ENCODE data around the gene S100A10. TPM values are rescaled to one million over a fixed set of nuclear protein-coding genes. Genes with fewer than 3 reads are reported as not detected.
A peak's percentile ranks its signal among the peaks of the same experiment; 100 is the strongest.

The S100A10 gene
- total RNA-seq, 1 experiment from 2014 or later, result 154 TPM

DNA sequence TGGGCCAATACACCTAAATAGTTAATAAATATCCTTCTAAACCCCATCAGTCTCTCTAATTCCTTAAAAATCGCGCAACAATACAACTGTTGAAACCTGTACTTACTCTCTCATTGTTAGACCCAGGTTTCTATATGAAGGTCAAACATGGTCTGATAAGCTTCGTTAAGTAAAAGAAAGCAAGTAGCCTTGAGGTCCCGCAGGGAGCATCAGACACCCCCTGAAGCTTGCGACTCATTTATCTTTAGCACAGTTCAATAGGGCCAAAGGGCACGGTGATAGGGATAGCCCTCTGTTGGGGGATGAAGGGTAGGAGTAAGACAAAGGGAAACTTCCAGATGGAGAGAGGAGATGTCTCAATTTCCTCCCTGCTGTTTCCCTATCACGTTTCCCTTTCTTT, 57.0 kb downstream of the S100A10 start:
- no peak for DNase-seq (ENCODE audit: low read depth)

DNA sequence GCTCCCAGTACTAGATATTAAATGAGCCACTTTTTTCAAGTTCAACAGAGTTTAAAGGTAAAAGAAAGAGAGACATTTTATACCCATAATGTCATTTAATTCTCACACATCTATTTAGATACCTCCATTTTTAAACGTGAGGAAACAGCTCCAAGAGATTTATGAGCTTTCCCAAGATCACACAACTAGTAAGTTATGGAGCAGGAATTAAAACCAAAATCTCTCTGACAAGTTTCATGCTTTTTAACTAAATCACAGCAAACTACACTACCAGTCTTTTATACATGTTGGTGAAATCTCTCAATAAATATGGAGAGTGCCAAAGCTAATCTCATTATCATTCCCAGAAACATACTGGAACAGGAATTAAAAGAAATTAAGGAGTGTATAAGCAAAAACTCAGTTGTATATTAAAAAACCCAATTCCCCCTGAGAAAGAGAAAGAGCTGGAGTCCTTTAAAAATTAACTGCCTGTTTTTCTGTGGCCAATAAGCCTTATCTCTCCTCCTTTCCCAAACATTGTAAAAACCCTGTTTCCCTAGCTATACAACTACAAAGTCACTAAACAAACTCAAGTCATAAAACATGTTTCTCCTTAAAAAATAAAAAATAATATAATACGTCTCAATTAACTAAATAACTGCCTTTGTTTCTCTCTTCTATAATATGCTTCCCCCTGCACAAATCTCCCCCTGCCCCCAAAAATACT, 57.6 kb downstream of the S100A10 start:
- DNase-seq (ENCODE audit: low read depth), result no peak

- DNase-seq (ENCODE audit: low read depth), result peak; percentile 17
These were observed 58.5 kb downstream of the S100A10 start for GRCh38 chr1:151935154-151935553.

DNA sequence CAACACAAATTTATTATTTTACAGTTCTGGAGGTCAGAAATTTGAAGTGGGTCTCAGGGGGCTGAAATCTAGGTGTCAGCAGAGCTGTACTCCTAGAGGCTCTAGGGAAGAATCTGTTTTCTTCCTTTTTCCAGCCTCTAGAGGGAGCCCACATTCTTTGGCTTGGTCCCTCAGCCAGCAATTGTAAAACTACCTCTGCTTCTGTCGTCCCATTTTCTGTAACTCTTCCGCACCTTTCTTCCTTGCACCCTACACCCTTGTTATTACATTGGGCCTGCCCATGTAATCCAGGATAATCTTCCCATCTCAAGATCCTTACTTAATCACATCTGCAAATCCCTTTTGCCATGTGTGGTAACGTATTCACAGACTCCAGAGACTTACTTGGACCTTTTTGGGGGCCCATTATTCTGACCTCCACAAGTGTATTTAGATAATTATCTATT, 59.6 kb downstream of the S100A10 start:
- peak; percentile 67 for DNase-seq (ENCODE audit: low read depth)

Other genes starting within 250 kb of the S100A10 start
- gene MRPL9, start 230.4 kb downstream of the S100A10 start, total RNA-seq (2014; rRNA removed; shearing (Covaris generic)), result 103 and 173 TPM in 2 replicates
- gene TDRKH, start 203.4 kb downstream of the S100A10 start, total RNA-seq (2014; rRNA removed; shearing (Covaris generic)), result 10.8 and 11.0 TPM in 2 replicates
- gene LINGO4, start 188.4 kb downstream of the S100A10 start, total RNA-seq (2014; rRNA removed; shearing (Covaris generic)), result not detected in 2 replicates
- gene RORC, start 162.1 kb downstream of the S100A10 start, total RNA-seq (2014; rRNA removed; shearing (Covaris generic)), result 0.44 TPM in 1 of 2 replicates, not detected in the other
- not detected in 2 replicates for gene C2CD4D, start 154.0 kb downstream of the S100A10 start, total RNA-seq (2014; rRNA removed; shearing (Covaris generic))
- not detected in 2 replicates for gene THEM5, start 140.1 kb downstream of the S100A10 start, total RNA-seq (2014; rRNA removed; shearing (Covaris generic))
- 8.2 and 11.7 TPM in 2 replicates for gene THEM4, start 84.3 kb downstream of the S100A10 start, total RNA-seq (2014; rRNA removed; shearing (Covaris generic))
- gene S100A11, start 43.1 kb upstream of the S100A10 start, total RNA-seq (2014; rRNA removed; shearing (Covaris generic)), result 784 and 824 TPM in 2 replicates
- gene TCHHL1, start 95.2 kb upstream of the S100A10 start, total RNA-seq (2014; rRNA removed; shearing (Covaris generic)), result not detected in 2 replicates
- gene TCHH, start 121.6 kb upstream of the S100A10 start, total RNA-seq (2014; rRNA removed; shearing (Covaris generic)), result not detected in 2 replicates
- gene RPTN, start 165.4 kb upstream of the S100A10 start, total RNA-seq (2014; rRNA removed; shearing (Covaris generic)), result not detected in 2 replicates
- not detected in 2 replicates for gene HRNR, start 230.3 kb upstream of the S100A10 start, total RNA-seq (2014; rRNA removed; shearing (Covaris generic))